GM10847 (cell line): ENCODE data around the gene DSC1.

ENCODE experiments used
- POLR2A ChIP-seq: IDR thresholded peaks from 2 replicates; pipeline ENCODE4 v1.6.1; 2011; ENCODE audit not compliant: insufficient read length; ENCODE audit errors: extremely low read depth

Gene DSC1

GRCh38 chr18:31162825-31163435 lies at the start of gene DSC1:
DSC1 (minus strand) TSS chr18:31162856; CDS start chr18:31162594, 262 bp downstream.
- TF ChIP-seq POLR2A: no peak

GRCh38 chr18:31211047-31211446 lies 48.4 kb upstream of the DSC1 start:
- TF ChIP-seq POLR2A: no peak

- no peak for TF ChIP-seq POLR2A
These were observed 46.4 kb upstream of the DSC1 start for GRCh38 chr18:31209041-31209440.

- TF ChIP-seq POLR2A: no peak
These were observed 44.7 kb upstream of the DSC1 start for GRCh38 chr18:31207391-31207790.

- no peak for TF ChIP-seq POLR2A
These were observed 44.2 kb upstream of the DSC1 start for GRCh38 chr18:31206787-31207381.

GRCh38 chr18:31206071-31206470 lies 43.4 kb upstream of the DSC1 start:
- TF ChIP-seq POLR2A: no peak

GRCh38 chr18:31205273-31205672 lies 42.6 kb upstream of the DSC1 start:
- no peak for TF ChIP-seq POLR2A

GRCh38 chr18:31204833-31205232 lies 42.2 kb upstream of the DSC1 start:
- no peak for TF ChIP-seq POLR2A

- TF ChIP-seq POLR2A: no peak
These were observed 41.5 kb upstream of the DSC1 start for GRCh38 chr18:31204166-31204565.

GRCh38 chr18:31203794-31204148 lies 41.1 kb upstream of the DSC1 start:
- no peak for TF ChIP-seq POLR2A

- no peak for TF ChIP-seq POLR2A
These were observed 40.6 kb upstream of the DSC1 start for GRCh38 chr18:31203096-31203793.

GRCh38 chr18:31199190-31199769 lies 36.6 kb upstream of the DSC1 start:
- TF ChIP-seq POLR2A: no peak

GRCh38 chr18:31197676-31198075 lies 35.0 kb upstream of the DSC1 start:
- TF ChIP-seq POLR2A: no peak

- no peak for TF ChIP-seq POLR2A
These were observed 32.4 kb upstream of the DSC1 start for GRCh38 chr18:31195063-31195462.

GRCh38 chr18:31192086-31192776 lies 29.6 kb upstream of the DSC1 start:
- no peak for TF ChIP-seq POLR2A

GRCh38 chr18:31190919-31191318 lies 28.3 kb upstream of the DSC1 start:
- TF ChIP-seq POLR2A: no peak
